ENCODE data around the gene RPL21.
A peak's percentile ranks its signal among the peaks of the same experiment; 100 is the strongest.

Gene RPL21

GRCh38 chr13:27258637-27259386 is 7.5 kb downstream of the RPL21 start:
- DNase-seq = no peak

GRCh38 chr13:27259831-27260230 is 8.5 kb downstream of the RPL21 start:
- DNase-seq = no peak

- no peak for DNase-seq
Measured at GRCh38 chr13:27261396-27261795, 10.0 kb downstream of the RPL21 start.

GRCh38 chr13:27263438-27263837 is 12.1 kb downstream of the RPL21 start:
- no peak for DNase-seq

DNA sequence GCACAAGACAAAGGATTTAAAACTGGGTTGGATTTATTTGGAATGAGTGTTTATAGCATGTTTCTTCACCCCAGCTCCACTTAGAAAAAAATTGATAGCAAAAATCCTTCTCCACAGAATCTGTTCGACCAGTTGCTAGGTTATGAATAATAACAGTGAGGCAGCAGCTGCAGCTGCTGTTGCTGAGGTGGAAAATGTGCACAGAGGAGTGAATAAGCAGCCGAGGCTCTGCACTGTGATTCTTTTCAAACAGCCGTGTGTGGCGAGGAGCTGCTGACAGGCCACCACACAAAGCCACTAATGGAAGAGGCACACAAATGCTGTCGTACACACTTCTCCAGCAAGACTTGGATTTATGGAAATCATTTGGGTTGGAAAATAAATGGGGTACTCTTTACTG is 12.8 kb downstream of the RPL21 start:
- DNase-seq = no peak

GRCh38 chr13:27264648-27265047 is 13.3 kb downstream of the RPL21 start:
- no peak for DNase-seq

DNA sequence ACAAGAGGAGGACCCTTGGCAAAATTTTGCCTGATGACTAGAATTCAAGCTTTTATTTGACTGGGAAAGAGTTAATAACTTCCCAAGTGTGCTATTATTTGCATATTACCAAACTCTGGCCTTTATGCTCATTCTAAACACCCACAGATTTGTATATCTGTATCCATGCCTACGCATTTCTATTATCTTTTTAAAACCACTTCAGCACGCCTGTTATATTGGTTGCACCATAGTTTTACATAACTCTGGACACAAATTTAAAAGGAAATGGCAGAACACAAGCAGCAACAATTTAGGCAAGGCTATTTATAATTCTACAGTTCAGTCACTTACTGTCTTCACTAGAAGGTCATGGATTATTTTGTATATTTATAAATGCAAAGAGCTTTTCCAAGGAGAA is 15.6 kb downstream of the RPL21 start:
- DNase-seq = no peak

DNA sequence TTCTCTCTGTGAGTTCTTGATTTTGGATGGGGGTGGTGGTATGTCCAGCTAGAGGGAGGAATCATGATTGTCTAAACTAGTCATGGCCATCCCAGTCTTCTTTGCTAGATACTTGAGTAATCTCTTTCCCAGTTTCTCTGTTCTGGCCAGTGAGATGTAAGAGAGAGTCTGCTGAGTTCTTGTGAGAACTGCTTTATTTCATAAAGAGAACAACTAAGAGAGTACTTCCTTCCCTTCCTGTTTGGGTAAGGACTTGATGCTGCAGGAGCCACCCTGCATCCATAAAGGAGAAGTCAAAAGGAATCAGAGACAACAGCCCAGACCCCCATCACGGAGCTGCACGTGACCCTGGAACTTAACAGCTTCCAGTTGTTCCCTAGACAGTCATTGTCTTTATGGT is 16.2 kb downstream of the RPL21 start:
- no peak for DNase-seq

- no peak for DNase-seq
Measured at GRCh38 chr13:27269114-27269665, 17.8 kb downstream of the RPL21 start.

GRCh38 chr13:27270594-27271520 is 19.5 kb downstream of the RPL21 start, which contains the start of gene RASL11A:
Gene RASL11A, plus strand, starts transcription at chr13:27270830. Its CDS starts 115 bp downstream, at chr13:27270945.
- peak; percentile 64 for DNase-seq

GRCh38 chr13:27271570-27272096 is 20.3 kb downstream of the RPL21 start:
- DNase-seq = no peak

GRCh38 chr13:27273658-27274425 is 22.5 kb downstream of the RPL21 start:
- DNase-seq = no peak

DNA sequence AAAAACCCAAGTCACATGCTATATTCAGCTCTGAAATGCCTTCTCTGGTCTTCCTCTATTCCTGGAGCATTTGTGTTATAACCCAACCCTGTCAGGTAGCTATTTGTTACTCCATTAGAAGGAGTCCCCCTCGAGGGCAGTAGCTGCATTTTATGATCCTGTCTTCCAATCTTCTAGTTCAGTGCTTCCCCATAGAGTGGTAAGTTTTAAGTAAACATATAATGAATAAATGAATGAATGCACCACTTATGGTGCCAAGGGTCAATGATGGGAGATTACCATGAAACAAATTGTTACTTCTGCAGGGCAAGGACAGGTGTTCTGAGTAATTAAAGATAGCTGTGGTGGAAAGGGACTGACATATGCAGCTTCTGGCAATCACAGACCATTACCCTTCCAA is 23.3 kb downstream of the RPL21 start:
- no peak for DNase-seq

DNA sequence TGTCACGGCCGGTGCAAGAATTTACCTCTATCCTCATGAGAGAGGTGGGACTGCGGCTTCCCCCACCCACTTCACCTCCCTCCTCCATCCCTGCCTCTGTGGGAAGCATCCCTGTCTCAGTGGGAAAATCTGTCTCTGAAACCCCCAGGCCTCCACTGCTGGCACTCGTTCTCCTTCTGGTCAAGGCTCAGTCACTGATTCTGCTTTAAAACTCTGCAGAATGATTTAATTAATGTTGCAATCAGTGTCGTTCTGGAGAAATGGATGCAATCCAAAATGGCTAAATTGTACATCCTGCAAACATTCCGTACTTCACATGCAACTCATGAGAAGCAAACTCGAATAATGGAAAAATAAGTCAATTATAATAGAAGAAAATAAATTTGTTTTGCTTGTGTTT is 24.8 kb downstream of the RPL21 start:
- DNase-seq = no peak

DNA sequence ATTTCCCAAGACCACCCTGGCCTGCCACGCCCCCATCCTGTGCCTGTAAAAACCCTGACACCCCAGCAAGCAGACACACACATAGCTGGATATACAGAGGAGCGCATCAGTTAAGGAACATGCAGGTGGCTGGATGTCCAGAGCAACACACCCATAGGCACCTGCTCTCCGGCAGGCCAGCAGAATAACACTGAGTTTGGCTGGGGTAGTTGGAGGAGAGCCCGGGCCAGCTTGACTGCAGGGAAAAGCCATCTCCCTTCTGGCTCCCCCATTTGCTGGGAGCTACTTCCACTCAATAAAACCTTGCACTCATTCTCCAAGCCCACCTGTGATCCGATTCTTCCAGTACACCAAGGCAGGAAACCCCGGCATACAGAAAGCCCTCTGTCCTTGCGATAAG is 28.1 kb downstream of the RPL21 start:
- DNase-seq = no peak

DNA sequence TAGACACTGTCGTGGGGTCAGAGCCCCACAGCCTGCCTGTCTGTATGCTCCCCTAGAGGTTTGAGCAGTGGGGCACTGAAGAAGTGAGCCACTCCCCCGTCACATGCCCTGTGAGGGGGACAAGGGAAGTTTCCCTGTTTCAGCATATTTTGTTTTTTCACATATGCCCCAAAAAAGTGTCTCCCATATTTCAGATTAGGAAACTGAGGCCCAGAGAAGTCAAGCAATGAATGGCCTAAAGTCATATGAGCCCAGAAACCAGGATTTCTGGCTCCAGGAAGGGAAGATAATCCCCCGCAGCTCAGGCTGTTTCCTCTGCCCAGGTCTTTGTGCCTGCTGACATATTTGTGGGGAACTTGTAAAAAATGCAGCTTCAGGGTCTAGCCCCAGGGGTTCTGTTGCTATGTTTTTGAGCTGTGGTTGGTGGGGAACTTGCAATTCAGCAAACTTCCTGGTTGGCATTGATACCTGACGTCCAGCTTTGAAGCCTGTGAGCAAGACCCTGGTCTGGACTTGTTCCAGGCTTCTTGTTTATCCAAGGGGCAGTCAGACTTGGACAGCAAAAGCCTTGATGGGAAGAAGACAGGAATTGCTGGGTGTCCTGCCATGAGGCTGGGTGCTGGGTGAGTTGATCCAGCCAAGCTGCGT is 28.8 kb downstream of the RPL21 start:
- DNase-seq = no peak

GRCh38 chr13:27280841-27281240 is 29.5 kb downstream of the RPL21 start:
- DNase-seq = no peak

- no peak for DNase-seq
Measured at GRCh38 chr13:27281420-27281819, 30.1 kb downstream of the RPL21 start.

DNA sequence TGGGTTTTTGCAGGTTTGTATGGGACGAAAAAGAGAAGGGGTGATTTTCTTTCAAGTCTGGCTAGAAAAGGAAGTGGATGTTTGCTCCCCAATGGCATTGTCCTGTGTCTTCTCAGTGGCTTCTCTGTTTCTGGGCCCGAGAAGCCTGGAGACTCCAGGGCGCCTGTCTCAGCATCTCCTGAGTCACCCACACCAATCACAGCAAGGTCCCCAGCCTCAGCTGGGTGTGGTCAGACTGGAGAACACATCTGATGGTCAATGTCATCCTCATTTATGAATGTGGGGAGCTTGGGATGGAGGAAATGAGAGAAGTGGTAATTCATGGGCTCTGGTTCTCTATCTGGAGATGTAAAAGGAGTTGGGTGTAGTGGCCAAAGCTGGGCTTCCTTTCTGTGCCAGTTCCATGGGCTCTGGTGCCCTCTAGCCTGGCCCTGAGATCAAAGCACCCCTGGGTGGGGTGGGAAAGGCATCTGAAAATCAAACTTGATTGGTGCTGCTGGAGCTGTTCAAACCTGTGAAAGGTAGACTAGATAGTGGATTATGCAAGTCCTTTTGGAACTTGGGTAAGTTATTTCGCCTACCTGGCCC is 32.6 kb downstream of the RPL21 start:
- DNase-seq = no peak

DNA sequence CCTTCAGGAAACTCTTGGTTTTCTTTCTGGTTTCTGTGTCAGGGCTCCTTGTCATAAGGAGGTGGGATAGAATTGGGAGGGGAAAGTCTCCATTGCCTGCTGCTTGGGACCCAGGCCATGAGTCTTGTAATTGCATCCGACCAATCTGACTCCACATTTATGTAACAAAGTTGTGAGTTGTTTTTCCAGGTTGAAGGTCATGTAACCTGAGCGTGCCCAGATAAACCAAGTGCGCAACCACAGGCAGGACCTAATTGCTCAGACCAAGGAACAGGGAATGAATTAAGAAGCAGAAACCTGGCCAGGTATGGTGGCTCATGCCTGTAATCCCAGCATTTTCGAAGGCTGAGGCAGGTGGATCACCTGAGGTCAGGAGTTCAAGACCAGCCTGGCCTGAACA is 37.0 kb downstream of the RPL21 start:
- DNase-seq = no peak

GRCh38 chr13:27289011-27289665 is 37.8 kb downstream of the RPL21 start:
- DNase-seq = no peak

Measured in amniotic stem cell (primary cell).